ENCODE measurements around the gene RBM17. TPM values are rescaled to one million over a fixed set of nuclear protein-coding genes. Genes with fewer than 3 reads are reported as not detected.
"Not testable (repeated sequence)": the region's sequence is repeated elsewhere in the genome, so short reads cannot be mapped to it uniquely, and the experiment has no call there.

RBM17 gene, protein sequence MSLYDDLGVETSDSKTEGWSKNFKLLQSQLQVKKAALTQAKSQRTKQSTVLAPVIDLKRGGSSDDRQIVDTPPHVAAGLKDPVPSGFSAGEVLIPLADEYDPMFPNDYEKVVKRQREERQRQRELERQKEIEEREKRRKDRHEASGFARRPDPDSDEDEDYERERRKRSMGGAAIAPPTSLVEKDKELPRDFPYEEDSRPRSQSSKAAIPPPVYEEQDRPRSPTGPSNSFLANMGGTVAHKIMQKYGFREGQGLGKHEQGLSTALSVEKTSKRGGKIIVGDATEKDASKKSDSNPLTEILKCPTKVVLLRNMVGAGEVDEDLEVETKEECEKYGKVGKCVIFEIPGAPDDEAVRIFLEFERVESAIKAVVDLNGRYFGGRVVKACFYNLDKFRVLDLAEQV
- total RNA-seq, result 100 to 1,000 TPM; 120 to 147 (median 147) TPM
- total RNA-seq (2013), result 77.2 TPM

DNA sequence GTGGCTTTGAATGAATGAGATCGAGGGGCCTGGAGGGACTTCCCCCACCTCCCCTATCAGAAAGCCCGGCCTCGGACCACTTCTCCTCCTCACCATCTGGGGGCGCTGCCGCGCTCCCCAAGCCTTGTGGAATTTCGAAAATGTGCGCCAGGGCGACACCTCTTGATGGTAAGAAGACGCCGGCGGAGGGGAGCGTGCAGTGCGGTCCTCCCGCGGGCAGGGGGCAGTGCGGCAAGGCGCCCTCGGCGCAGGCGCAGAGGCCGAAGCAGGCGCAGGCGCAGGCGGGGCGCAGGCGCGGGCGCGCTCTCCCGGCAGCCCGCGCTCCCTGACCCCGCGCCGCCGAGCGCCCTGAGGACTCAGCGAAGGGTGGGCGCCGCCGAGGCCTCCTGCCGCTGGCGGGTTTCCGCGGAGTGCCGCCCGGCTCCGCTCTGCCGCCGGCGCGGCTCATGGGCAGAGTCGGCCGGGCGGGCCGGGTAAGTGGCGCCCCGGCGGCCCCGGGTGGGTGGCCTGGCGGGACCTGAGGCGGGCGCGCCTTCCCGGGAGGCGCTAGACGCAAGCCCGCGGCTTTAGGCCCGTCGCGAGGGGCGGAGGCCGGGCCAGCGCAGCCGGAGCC, at the start of gene RBM17:
RBM17 (plus strand) TSS at position 314 of the 613 bp plus-strand sequence. CDS start 8,032 bp downstream, outside the sequence.
- TF ChIP-seq, protein P1, sequence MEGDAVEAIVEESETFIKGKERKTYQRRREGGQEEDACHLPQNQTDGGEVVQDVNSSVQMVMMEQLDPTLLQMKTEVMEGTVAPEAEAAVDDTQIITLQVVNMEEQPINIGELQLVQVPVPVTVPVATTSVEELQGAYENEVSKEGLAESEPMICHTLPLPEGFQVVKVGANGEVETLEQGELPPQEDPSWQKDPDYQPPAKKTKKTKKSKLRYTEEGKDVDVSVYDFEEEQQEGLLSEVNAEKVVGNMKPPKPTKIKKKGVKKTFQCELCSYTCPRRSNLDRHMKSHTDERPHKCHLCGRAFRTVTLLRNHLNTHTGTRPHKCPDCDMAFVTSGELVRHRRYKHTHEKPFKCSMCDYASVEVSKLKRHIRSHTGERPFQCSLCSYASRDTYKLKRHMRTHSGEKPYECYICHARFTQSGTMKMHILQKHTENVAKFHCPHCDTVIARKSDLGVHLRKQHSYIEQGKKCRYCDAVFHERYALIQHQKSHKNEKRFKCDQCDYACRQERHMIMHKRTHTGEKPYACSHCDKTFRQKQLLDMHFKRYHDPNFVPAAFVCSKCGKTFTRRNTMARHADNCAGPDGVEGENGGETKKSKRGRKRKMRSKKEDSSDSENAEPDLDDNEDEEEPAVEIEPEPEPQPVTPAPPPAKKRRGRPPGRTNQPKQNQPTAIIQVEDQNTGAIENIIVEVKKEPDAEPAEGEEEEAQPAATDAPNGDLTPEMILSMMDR (IDR thresholded peaks at IDR 0.05), result peak; percentile 100
- Mint-ChIP-seq H3K9me3 (no peaks in the 10 kb centered on the region), H3K36me3 (no peaks in the 10 kb centered on the region), H3K4me3 (peak within 1 kb of the TSS; percentile 90), H3K27ac (peak within 1 kb of the TSS; percentile 78 to 82), H3K27me3 (ENCODE audit: low read depth in 2 of 2) (peaks cover 7 to 8% of the 10 kb centered on the region in 2 donors), H3K4me1 (peaks cover 46 to 53% of the 10 kb centered on the region in 2 donors)
- Histone ChIP-seq H3K4me3 (ENCODE audit: low read length) (peak within 1 kb of the TSS; percentile 84), H3K4me1 (ENCODE audit: control insufficient read depth, insufficient read depth, low read length) (peaks cover 29% of the 10 kb centered on the region), H3K27me3 (ENCODE audit: control insufficient read depth, insufficient read depth, low read length) (no peaks in the 10 kb centered on the region), H3K9me3 (ENCODE audit: control insufficient read depth, insufficient read depth, low read length) (no peaks in the 10 kb centered on the region), H3K27ac (ENCODE audit: low read length) (peak within 1 kb of the TSS; percentile 43), H3K36me3 (ENCODE audit: control insufficient read depth, insufficient read depth, low read length) (no peaks in the 10 kb centered on the region)
- DNase-seq, result peak; percentile 98 to 99
- under 1% methylated on average over 77 of the region's 77 CpGs for WGBS (ENCODE audit: insufficient coverage)
- intact Hi-C loops (cut with micrococcal nuclease), result loop anchor here (1.0 to 10.0 kb wide), 6 partner anchors 37 to 588 kb away; partner anchors contain the start of gene IL15RA
- ATAC-seq, result peak; percentile 89 to 96 (median 91)

DNA sequence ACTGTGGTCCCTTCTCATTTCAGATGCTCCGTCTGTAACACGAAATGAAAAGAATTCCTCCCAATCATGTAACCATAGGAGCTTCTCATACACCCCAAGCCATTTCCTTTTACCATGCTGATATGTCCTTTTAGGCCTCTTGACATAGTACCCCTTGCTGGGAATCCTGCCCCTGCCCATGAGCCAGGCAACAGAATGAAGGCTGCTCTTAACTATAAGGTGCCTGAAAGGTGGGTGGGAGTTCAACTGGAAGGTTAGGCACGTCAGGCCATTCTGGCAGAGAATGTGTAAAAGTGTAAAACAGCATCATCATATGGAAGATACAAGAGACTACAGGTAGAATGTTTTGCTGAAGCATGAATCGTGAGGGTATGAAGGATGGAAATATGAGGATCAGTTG, 49.1 kb upstream of the RBM17 start:
- Mint-ChIP-seq H3K36me3 (peaks cover 12% of the 10 kb centered on the region), H3K9me3 (no peaks in the 10 kb centered on the region), H3K27ac (no peak overlapping the region), H3K4me1 (peaks cover 22 to 31% of the 10 kb centered on the region in 2 donors), H3K4me3 (no peak overlapping the region), H3K27me3 (ENCODE audit: low read depth in 2 of 2) (peaks cover 9 to 39% of the 10 kb centered on the region in 2 donors)
- H3K27ac ChIP-seq (ENCODE audit: low read length), result no peak overlapping the region
- H3K4me3 ChIP-seq (ENCODE audit: low read length), result no peak overlapping the region
- no peaks in the 10 kb centered on the region for H3K36me3 ChIP-seq (ENCODE audit: control insufficient read depth, insufficient read depth, low read length)
- H3K9me3 ChIP-seq (ENCODE audit: control insufficient read depth, insufficient read depth, low read length), result no peaks in the 10 kb centered on the region
- intact Hi-C loops (cut with micrococcal nuclease), result no loop called here
- WGBS (ENCODE audit: insufficient coverage), result 93% methylated on average over 4 of the region's 4 CpGs
- TF ChIP-seq, protein P1 (IDR thresholded peaks at IDR 0.05), result no peak
- ATAC-seq, result no peak
- DNase-seq, result no peak
- H3K27me3 ChIP-seq (ENCODE audit: control insufficient read depth, insufficient read depth, low read length), result peaks cover 3% of the 10 kb centered on the region
- peaks cover 29% of the 10 kb centered on the region for H3K4me1 ChIP-seq (ENCODE audit: control insufficient read depth, insufficient read depth, low read length)

DNA sequence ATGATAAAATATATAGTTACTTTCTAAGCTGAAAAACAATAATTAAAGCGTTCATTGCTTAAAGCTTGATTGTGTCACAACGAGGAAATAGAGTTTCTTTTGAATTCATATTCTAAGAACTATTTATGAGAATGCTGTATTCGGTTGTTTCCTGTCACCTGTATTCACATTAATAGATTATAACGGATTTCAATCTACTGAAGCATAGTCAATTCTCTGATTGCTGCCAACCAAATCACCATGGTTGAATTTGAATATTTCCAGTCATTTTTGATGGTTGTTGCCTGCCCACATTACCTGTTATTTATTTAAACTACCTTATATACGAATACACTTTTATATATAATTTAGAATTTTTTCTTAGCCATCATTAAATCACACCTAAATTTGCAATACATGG, 48.6 kb upstream of the RBM17 start:
- Mint-ChIP-seq H3K4me3 (no peak overlapping the region), H3K9me3 (no peaks in the 10 kb centered on the region), H3K4me1 (peaks cover 22 to 35% of the 10 kb centered on the region in 2 donors), H3K36me3 (peaks cover 12% of the 10 kb centered on the region), H3K27me3 (ENCODE audit: low read depth in 2 of 2) (peaks cover 9 to 35% of the 10 kb centered on the region in 2 donors), H3K27ac (no peak overlapping the region)
- H3K36me3 ChIP-seq (ENCODE audit: control insufficient read depth, insufficient read depth, low read length), result no peaks in the 10 kb centered on the region
- H3K27ac ChIP-seq (ENCODE audit: low read length), result no peak overlapping the region
- intact Hi-C loops (cut with micrococcal nuclease), result no loop called here
- peaks cover 34% of the 10 kb centered on the region for H3K4me1 ChIP-seq (ENCODE audit: control insufficient read depth, insufficient read depth, low read length)
- H3K4me3 ChIP-seq (ENCODE audit: low read length), result no peak overlapping the region
- H3K9me3 ChIP-seq (ENCODE audit: control insufficient read depth, insufficient read depth, low read length), result no peaks in the 10 kb centered on the region
- ATAC-seq (no peak), DNase-seq (no peak)
- TF ChIP-seq, protein P1 (IDR thresholded peaks at IDR 0.05), result no peak
- H3K27me3 ChIP-seq (ENCODE audit: control insufficient read depth, insufficient read depth, low read length), result peaks cover 3% of the 10 kb centered on the region
- WGBS (ENCODE audit: insufficient coverage), result 80% methylated on average over 2 of the region's 5 CpGs

DNA sequence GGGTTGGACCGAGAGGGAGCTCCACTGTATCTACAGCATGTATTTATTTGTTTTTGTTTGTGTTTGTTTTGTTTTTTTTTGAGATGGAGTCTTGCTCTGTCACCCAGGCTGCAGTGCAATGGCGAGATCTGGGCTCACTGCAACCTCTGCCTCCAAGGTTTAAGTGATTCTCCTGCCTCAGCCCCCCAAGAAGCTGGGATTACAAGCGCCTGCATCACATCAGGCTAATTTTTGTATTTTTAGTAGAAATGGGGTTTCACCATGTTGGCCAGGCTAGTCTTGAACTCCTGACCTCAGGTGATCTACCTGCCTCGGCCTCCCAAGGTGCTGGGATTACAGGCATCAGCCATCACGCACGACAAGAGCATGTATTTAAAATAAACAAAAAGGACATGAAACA, 45.5 kb upstream of the RBM17 start:
- intact Hi-C loops (cut with micrococcal nuclease); DNase-seq: not testable (repeated sequence)
- WGBS (ENCODE audit: insufficient coverage), result 98% methylated on average over 6 of the region's 6 CpGs

More for the DNA sequence above, 45.5 kb upstream of the RBM17 start:
- H3K4me3 Mint-ChIP-seq; H3K36me3 Mint-ChIP-seq; H3K4me3 ChIP-seq (ENCODE audit: low read length); H3K9me3 Mint-ChIP-seq; H3K27me3 ChIP-seq (ENCODE audit: control insufficient read depth, insufficient read depth, low read length); H3K9me3 ChIP-seq (ENCODE audit: control insufficient read depth, insufficient read depth, low read length); H3K27ac ChIP-seq (ENCODE audit: low read length); H3K36me3 ChIP-seq (ENCODE audit: control insufficient read depth, insufficient read depth, low read length); H3K27ac Mint-ChIP-seq; ATAC-seq: not testable (repeated sequence)
- H3K4me1 ChIP-seq (ENCODE audit: control insufficient read depth, insufficient read depth, low read length), result peaks cover 23% of the 10 kb centered on the region
- H3K27me3 Mint-ChIP-seq (ENCODE audit: low read depth in 2 of 2), result peaks cover 11 to 32% of the 10 kb centered on the region in 2 donors
- peaks cover 9 to 22% of the 10 kb centered on the region in 2 donors for H3K4me1 Mint-ChIP-seq

Measured in natural killer cell (primary cell).